ENCODE measurements around the gene LCLAT1.

The LCLAT1 gene

GRCh38 chr2:30626397-30626796, 179.4 kb downstream of the LCLAT1 start:
- H3K27me3 ChIP-seq (ENCODE audit: insufficient read depth, poor library complexity, severe bottlenecking): no peaks in the 10 kb centered on the region
- no peak overlapping the region for H3K4me3 ChIP-seq (replicated peaks; ENCODE audit: insufficient read depth, low read length)
- TF ChIP-seq GABPA (IDR thresholded peaks at IDR 0.05; ENCODE audit: low read depth): no peak
- TF ChIP-seq POLR2AphosphoS5 (IDR thresholded peaks at IDR 0.05; ENCODE audit: low read depth): no peak
- TF ChIP-seq, protein P1, sequence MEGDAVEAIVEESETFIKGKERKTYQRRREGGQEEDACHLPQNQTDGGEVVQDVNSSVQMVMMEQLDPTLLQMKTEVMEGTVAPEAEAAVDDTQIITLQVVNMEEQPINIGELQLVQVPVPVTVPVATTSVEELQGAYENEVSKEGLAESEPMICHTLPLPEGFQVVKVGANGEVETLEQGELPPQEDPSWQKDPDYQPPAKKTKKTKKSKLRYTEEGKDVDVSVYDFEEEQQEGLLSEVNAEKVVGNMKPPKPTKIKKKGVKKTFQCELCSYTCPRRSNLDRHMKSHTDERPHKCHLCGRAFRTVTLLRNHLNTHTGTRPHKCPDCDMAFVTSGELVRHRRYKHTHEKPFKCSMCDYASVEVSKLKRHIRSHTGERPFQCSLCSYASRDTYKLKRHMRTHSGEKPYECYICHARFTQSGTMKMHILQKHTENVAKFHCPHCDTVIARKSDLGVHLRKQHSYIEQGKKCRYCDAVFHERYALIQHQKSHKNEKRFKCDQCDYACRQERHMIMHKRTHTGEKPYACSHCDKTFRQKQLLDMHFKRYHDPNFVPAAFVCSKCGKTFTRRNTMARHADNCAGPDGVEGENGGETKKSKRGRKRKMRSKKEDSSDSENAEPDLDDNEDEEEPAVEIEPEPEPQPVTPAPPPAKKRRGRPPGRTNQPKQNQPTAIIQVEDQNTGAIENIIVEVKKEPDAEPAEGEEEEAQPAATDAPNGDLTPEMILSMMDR (IDR thresholded peaks at IDR 0.05; ENCODE audit: insufficient read depth, low read length): no peak
- no peak for TF ChIP-seq SPI1 (IDR thresholded peaks at IDR 0.05; ENCODE audit: borderline replicate concordance, low read depth)
- TF ChIP-seq REST (IDR thresholded peaks at IDR 0.05; ENCODE audit: insufficient replicate concordance, low read depth): no peak
- no peak for DNase-seq (ENCODE audit: low read depth in 1 of 2, low spot score in 1 of 2)
- no peak overlapping the region for H3K27ac ChIP-seq (replicated peaks)

GRCh38 chr2:30627151-30627550, 180.1 kb downstream of the LCLAT1 start:
- no peak overlapping the region for H3K4me3 ChIP-seq (replicated peaks; ENCODE audit: insufficient read depth, low read length)
- no peak for DNase-seq (ENCODE audit: low read depth in 1 of 2, low spot score in 1 of 2)
- no peak overlapping the region for H3K27ac ChIP-seq (replicated peaks)
- no peak for TF ChIP-seq GABPA (IDR thresholded peaks at IDR 0.05; ENCODE audit: low read depth)
- no peak for TF ChIP-seq SPI1 (IDR thresholded peaks at IDR 0.05; ENCODE audit: borderline replicate concordance, low read depth)
- no peak for TF ChIP-seq REST (IDR thresholded peaks at IDR 0.05; ENCODE audit: insufficient replicate concordance, low read depth)
- no peak for TF ChIP-seq POLR2AphosphoS5 (IDR thresholded peaks at IDR 0.05; ENCODE audit: low read depth)
- TF ChIP-seq, protein P1 (IDR thresholded peaks at IDR 0.05; ENCODE audit: insufficient read depth, low read length): no peak
- H3K27me3 ChIP-seq (ENCODE audit: insufficient read depth, poor library complexity, severe bottlenecking): no peaks in the 10 kb centered on the region

DNA sequence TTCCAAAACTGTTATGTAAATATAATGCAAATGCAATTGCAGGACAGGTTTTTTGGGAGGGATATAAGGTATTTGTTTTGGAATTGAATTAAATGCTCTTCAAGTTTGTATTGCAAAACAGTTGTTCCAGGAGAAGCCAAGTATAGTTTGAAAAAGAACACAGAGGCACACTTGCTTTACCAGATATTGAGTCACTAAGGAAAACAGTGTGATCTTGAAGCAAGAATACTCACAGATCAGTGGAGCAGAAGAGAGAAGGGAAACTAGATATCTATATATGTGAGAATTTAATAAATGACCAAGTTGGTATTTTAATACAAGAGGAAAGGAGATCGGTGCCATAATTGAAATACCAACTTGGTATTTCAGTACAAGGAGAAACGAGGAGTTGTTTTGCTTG, 181.3 kb downstream of the LCLAT1 start:
- H3K4me3 ChIP-seq (replicated peaks; ENCODE audit: insufficient read depth, low read length): no peak overlapping the region
- H3K27ac ChIP-seq (replicated peaks): no peak overlapping the region

More for the DNA sequence above, 181.3 kb downstream of the LCLAT1 start:
- TF ChIP-seq REST (IDR thresholded peaks at IDR 0.05; ENCODE audit: insufficient replicate concordance, low read depth) (no peak), POLR2AphosphoS5 (IDR thresholded peaks at IDR 0.05; ENCODE audit: low read depth) (no peak), GABPA (IDR thresholded peaks at IDR 0.05; ENCODE audit: low read depth) (no peak), SPI1 (IDR thresholded peaks at IDR 0.05; ENCODE audit: borderline replicate concordance, low read depth) (no peak)
- TF ChIP-seq, protein P1 (IDR thresholded peaks at IDR 0.05; ENCODE audit: insufficient read depth, low read length): no peak
- no peak for DNase-seq (ENCODE audit: low read depth in 1 of 2, low spot score in 1 of 2)
- no peaks in the 10 kb centered on the region for H3K27me3 ChIP-seq (ENCODE audit: insufficient read depth, poor library complexity, severe bottlenecking)

All from HL-60 (cell line).